Fibroblast of mammary gland (primary cell): Measurements from ENCODE around the gene PARK7.
A peak's percentile ranks its signal among the peaks of the same experiment; 100 is the strongest.
"Not testable (repeated sequence)": the region's sequence is repeated elsewhere in the genome, so short reads cannot be mapped to it uniquely, and the experiment has no call there.

Source experiments
- DNase-seq: peaks from one replicate; pipeline ENCODE4 v3.0.0-alpha.2; 2010; ENCODE audit warnings: low read depth
- H3K4me3 ChIP-seq: 2 replicates; pipeline ENCODE4 v1.5.1; 2011; ENCODE audit warnings: low read depth, mild to moderate bottlenecking, low read length, moderate library complexity; ENCODE audit not compliant: control insufficient read depth
- CTCF ChIP-seq: conservative IDR thresholded peaks from 2 replicates; pipeline ENCODE4 v1.5.1; 2011; ENCODE audit warnings: low read depth, low read length, inconsistent platforms; ENCODE audit not compliant: control insufficient read depth, insufficient read depth

The PARK7 gene

DNA sequence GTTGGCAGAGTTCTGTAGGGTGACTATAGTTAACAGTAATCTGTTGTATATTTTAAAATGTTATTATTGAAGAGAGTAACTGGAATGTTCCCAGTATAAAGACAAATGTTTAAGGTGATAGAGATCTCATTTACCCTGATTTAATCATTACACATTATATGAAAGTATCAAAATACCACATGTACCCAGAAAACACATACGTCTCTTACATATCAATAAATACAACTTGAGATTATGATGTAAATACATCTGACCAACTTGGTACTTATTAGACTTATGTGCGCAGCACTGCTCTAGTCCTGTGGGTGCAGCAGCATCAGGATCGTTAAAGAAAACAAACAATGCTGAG is 670 bp upstream of the PARK7 start:
- TF ChIP-seq CTCF: no peak
- no peak for DNase-seq
- H3K4me3 ChIP-seq: peak overlapping the region; percentile 93

GRCh38 chr1:7962014-7962335 is 464 bp downstream of the PARK7 start:
- no peak for TF ChIP-seq CTCF
- H3K4me3 ChIP-seq: peak overlapping the region; percentile 93
- no peak for DNase-seq

- peak overlapping the region; percentile 93 for H3K4me3 ChIP-seq
- no peak for DNase-seq
- no peak for TF ChIP-seq CTCF
Observed at GRCh38 chr1:7962636-7963377, 1.3 kb downstream of the PARK7 start.

GRCh38 chr1:7963378-7963730 is 1.8 kb downstream of the PARK7 start:
- not testable (repeated sequence) for H3K4me3 ChIP-seq, DNase-seq

GRCh38 chr1:7963841-7964240 is 2.3 kb downstream of the PARK7 start:
- not testable (repeated sequence) for DNase-seq, H3K4me3 ChIP-seq

GRCh38 chr1:7964476-7964875 is 3.0 kb downstream of the PARK7 start:
- DNase-seq: no peak
- H3K4me3 ChIP-seq: no peak overlapping the region
- TF ChIP-seq CTCF: no peak

GRCh38 chr1:7967196-7967595 is 5.7 kb downstream of the PARK7 start:
- no peak for DNase-seq
- no peak overlapping the region for H3K4me3 ChIP-seq
- no peak for TF ChIP-seq CTCF

DNA sequence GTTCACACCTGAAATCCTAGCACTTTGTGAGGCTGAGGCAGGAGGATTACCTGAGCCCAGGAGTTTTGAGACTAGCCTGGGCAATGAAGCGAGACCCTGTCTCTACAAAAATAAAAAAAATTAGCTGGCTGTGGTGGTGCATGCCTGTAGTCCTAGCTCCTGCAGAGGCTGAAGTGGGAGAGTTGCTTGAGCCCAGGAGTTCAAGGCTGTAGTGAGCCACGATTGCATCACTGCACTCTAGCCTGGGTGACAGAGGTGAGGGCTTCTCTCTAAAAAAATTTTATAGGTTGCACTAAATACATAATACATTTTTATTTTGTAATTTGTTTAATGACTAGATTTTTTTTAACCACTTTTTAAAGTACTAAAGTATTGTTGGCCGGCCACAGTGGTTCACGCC is 6.1 kb downstream of the PARK7 start:
- DNase-seq: no peak
- TF ChIP-seq CTCF: no peak
- H3K4me3 ChIP-seq: no peak overlapping the region
